ENCODE data around the gene GPR61. TPM values are rescaled to one million over a fixed set of nuclear protein-coding genes. Genes with fewer than 3 reads are reported as not detected.

Gene GPR61
- total RNA-seq, 1 donor from 2014 or later, result not detected

- Histone ChIP-seq H3K27ac (no peak overlapping the region), H3K9me3 (no peaks in the 10 kb centered on the region), H3K4me3 (no peak overlapping the region), H3K36me3 (no peaks in the 10 kb centered on the region), H3K27me3 (ENCODE audit: low read depth) (no peaks in the 10 kb centered on the region), H3K4me1 (no peaks in the 10 kb centered on the region)
- DNase-seq (no peak), ATAC-seq (no peak)
- intact Hi-C loops (cut with DNase I), result no loop called here
- TF ChIP-seq CTCF (IDR thresholded peaks at IDR 0.05), result no peak
These were observed 17.6 kb upstream of the GPR61 start for GRCh38 chr1:109522026-109522425.

GRCh38 chr1:109523706-109524105 is 16.0 kb upstream of the GPR61 start:
- no peak for TF ChIP-seq CTCF (IDR thresholded peaks at IDR 0.05)
- Histone ChIP-seq H3K27ac (no peak overlapping the region), H3K27me3 (ENCODE audit: low read depth) (no peaks in the 10 kb centered on the region), H3K9me3 (no peaks in the 10 kb centered on the region), H3K4me3 (no peak overlapping the region), H3K36me3 (no peaks in the 10 kb centered on the region), H3K4me1 (no peaks in the 10 kb centered on the region)
- no peak for ATAC-seq
- intact Hi-C loops (cut with DNase I), result no loop called here
- DNase-seq, result no peak

GRCh38 chr1:109527098-109527811 is 12.4 kb upstream of the GPR61 start:
- intact Hi-C loops (cut with DNase I), result no loop called here
- Histone ChIP-seq H3K4me1 (peaks cover 4% of the 10 kb centered on the region), H3K27ac (no peak overlapping the region), H3K27me3 (ENCODE audit: low read depth) (no peaks in the 10 kb centered on the region), H3K9me3 (no peaks in the 10 kb centered on the region), H3K4me3 (no peak overlapping the region), H3K36me3 (no peaks in the 10 kb centered on the region)
- no peak for TF ChIP-seq CTCF (IDR thresholded peaks at IDR 0.05)
- ATAC-seq (no peak), DNase-seq (no peak)

- Histone ChIP-seq H3K27ac (no peak overlapping the region), H3K4me3 (no peak overlapping the region), H3K27me3 (ENCODE audit: low read depth) (no peaks in the 10 kb centered on the region), H3K4me1 (peaks cover 12% of the 10 kb centered on the region), H3K9me3 (no peaks in the 10 kb centered on the region), H3K36me3 (no peaks in the 10 kb centered on the region)
- intact Hi-C loops (cut with DNase I), result no loop called here
- no peak for TF ChIP-seq CTCF (IDR thresholded peaks at IDR 0.05)
- ATAC-seq (no peak), DNase-seq (no peak)
These were observed 11.6 kb upstream of the GPR61 start for GRCh38 chr1:109527846-109528695.

- intact Hi-C loops (cut with DNase I), result no loop called here
- ATAC-seq, result no peak
These were observed 11.0 kb upstream of the GPR61 start for GRCh38 chr1:109528712-109529111.

More at GRCh38 chr1:109528712-109529111, 11.0 kb upstream of the GPR61 start:
- DNase-seq, result no peak
- Histone ChIP-seq H3K4me1 (peaks cover 12% of the 10 kb centered on the region), H3K27ac (no peak overlapping the region), H3K4me3 (no peak overlapping the region), H3K27me3 (ENCODE audit: low read depth) (no peaks in the 10 kb centered on the region), H3K9me3 (no peaks in the 10 kb centered on the region), H3K36me3 (no peaks in the 10 kb centered on the region)
- TF ChIP-seq CTCF (IDR thresholded peaks at IDR 0.05), result no peak
